B cell (primary cell): ENCODE data around the gene FOXP4. TPM values are rescaled to one million over a fixed set of nuclear protein-coding genes. Genes with fewer than 3 reads are reported as not detected.

Experiments
- ATAC-seq: fragments of 200-7000 bp; cut with Tn5 transposase; one replicate; pipeline ENCODE4 v1.10.0; 2021; ENCODE audit warnings: low read depth, mild to moderate bottlenecking, moderate number of reproducible peaks, moderate library complexity
- CTCF ChIA-PET: fragments of 350-600 bp; sonication (Branson Sonifier 250); formaldehyde crosslinking; loops from one replicate; lab custom pipeline; 2021; ENCODE audit warnings: antibody characterized with exemption, inconsistent platforms; lab: Charles Lee
- POLR2A ChIA-PET: fragments of 350-600 bp; sonication (Branson Sonifier 250); formaldehyde crosslinking; loops from one replicate; lab custom pipeline; 2021; ENCODE audit warnings: antibody characterized with exemption; lab: Charles Lee
- DNase-seq: peaks from one replicate; pipeline ENCODE4 v3.0.0; 2013
- H2AFZ ChIP-seq: 2 replicates; pipeline ENCODE4 v1.6.1; 2012; ENCODE audit warnings: mild to moderate bottlenecking, low read depth, low read length; ENCODE audit not compliant: insufficient read depth, poor library complexity, severe bottlenecking
- H3K27ac ChIP-seq, 2 donors: 1 replicate in 1 of 2; 2 replicates in 1 of 2; pipeline ENCODE4 v1.5.1; 2012 to 2013; ENCODE audit warnings: low read length in 2 of 2, mild to moderate bottlenecking in 2 of 2, moderate library complexity in 1 of 2
- H3K27me3 ChIP-seq, 4 experiments: fragments of 200-600 bp in 1 of 4; sonication (generic) in 1 of 4; replicated peaks in 1 of 4; 1 replicate in 2 of 4; 2 replicates in 2 of 4; pipeline versions ENCODE4 v1.6.1 to v1.7.0; 2013 to 2016; ENCODE audit warnings: low read length in 3 of 4, mild to moderate bottlenecking in 2 of 4, mixed read lengths in 1 of 4, moderate library complexity in 1 of 4; ENCODE audit not compliant: insufficient read depth in 4 of 4, control insufficient read depth in 3 of 4; ENCODE audit errors: control extremely low read depth in 1 of 4
- H3K36me3 ChIP-seq, 2 experiments: replicated peaks in 1 of 2; 1 replicate in 1 of 2; 2 replicates in 1 of 2; pipeline versions ENCODE4 v1.6.1 to v1.7.1; 2013; ENCODE audit warnings: low read length in 1 of 2; ENCODE audit not compliant: insufficient read depth in 2 of 2, control insufficient read depth in 1 of 2; ENCODE audit errors: control extremely low read depth in 1 of 2, extremely low read depth in 1 of 2
- H3K4me1 ChIP-seq, 2 donors: fragments of 200-600 bp in 1 of 2; sonication (generic) in 1 of 2; 1 replicate in 1 of 2; 2 replicates in 1 of 2; pipeline versions ENCODE4 v1.5.1 to v1.6.1; 2013 to 2017; ENCODE audit warnings: low read length in 2 of 2; ENCODE audit not compliant: control insufficient read depth in 2 of 2, insufficient read depth in 2 of 2
- H3K4me2 ChIP-seq: replicated peaks from 2 replicates; pipeline ENCODE3; 2012; ENCODE audit warnings: mild to moderate bottlenecking, low read depth, low read length; ENCODE audit not compliant: poor library complexity, severe bottlenecking
- H3K4me3 ChIP-seq, 5 experiments: fragments of 200-600 bp in 1 of 5; sonication (generic) in 1 of 5; 1 replicate in 3 of 5; 2 replicates in 2 of 5; pipeline versions ENCODE4 v1.5.1 to v1.7.0; 2011 to 2016; ENCODE audit warnings: low read length in 4 of 5, mild to moderate bottlenecking in 4 of 5, low read depth in 2 of 5, control low read depth in 1 of 5, moderate library complexity in 1 of 5; ENCODE audit not compliant: insufficient read depth in 1 of 5; ENCODE audit errors: control extremely low read depth in 1 of 5, extremely low read depth in 1 of 5
- H3K79me2 ChIP-seq: fragments of 200-600 bp; sonication (generic); one replicate; pipeline ENCODE4 v1.6.0; 2016; ENCODE audit warnings: low read length; ENCODE audit not compliant: control insufficient read depth, insufficient read depth
- H3K9ac ChIP-seq: fragments of 200-600 bp; sonication (generic); 2 replicates; pipeline ENCODE4 v1.6.1; 2017; ENCODE audit warnings: mild to moderate bottlenecking, low read length, moderate library complexity
- H3K9me3 ChIP-seq, 3 donors: one replicate each; pipeline versions ENCODE4 v1.6.1 to v1.7.1; 2013; ENCODE audit warnings: low read length in 2 of 3; ENCODE audit not compliant: control insufficient read depth in 2 of 3, insufficient read depth in 1 of 3; ENCODE audit errors: control extremely low read depth in 1 of 3
- H4K20me1 ChIP-seq: 2 replicates; pipeline ENCODE4 v1.6.0; 2012; ENCODE audit warnings: mild to moderate bottlenecking, low read length; ENCODE audit not compliant: insufficient read depth, control insufficient read depth, poor library complexity, severe bottlenecking
- H3K27ac Mint-ChIP-seq: one replicate; pipeline ENCODE4 v1.8.0; 2021; ENCODE audit warnings: mixed read lengths
- H3K27me3 Mint-ChIP-seq: one replicate; pipeline ENCODE4 v1.8.0; 2021; ENCODE audit warnings: mixed read lengths
- H3K4me1 Mint-ChIP-seq: one replicate; pipeline ENCODE4 v1.8.0; 2021; ENCODE audit warnings: mixed read lengths
- H3K4me3 Mint-ChIP-seq: one replicate; pipeline ENCODE4 v1.8.0; 2021; ENCODE audit warnings: mixed read lengths
- H3K9me3 Mint-ChIP-seq: one replicate; pipeline ENCODE4 v1.8.0; 2022; ENCODE audit warnings: mixed read lengths; ENCODE audit not compliant: insufficient read depth
- EZH2 ChIP-seq: IDR thresholded peaks from 2 replicates; pipeline ENCODE4 v1.6.1; 2012; ENCODE audit warnings: borderline replicate concordance, low read depth, mild to moderate bottlenecking, moderate library complexity, low read length; ENCODE audit not compliant: insufficient read depth, poor library complexity, severe bottlenecking
- WGBS: methylation state at CpG from one replicate; pipeline ENCODE4 v1.1.5; 2013; ENCODE audit warnings: missing lambda C conversion rate; ENCODE audit not compliant: insufficient coverage; 5-methylcytosine and 5-hydroxymethylcytosine counted together
- intact Hi-C: fragments of 100-400 bp; cut with micrococcal nuclease; formaldehyde crosslinking; loops from one replicate; pipeline ENCODE4 v1.10.0; 2022
- polyA plus RNA-seq: library from polyadenylated mRNA; depleted of rRNA; stranded (reverse); fragments of >200 nt; gene quantifications from 2 replicates; pipeline ENCODE4 v1.2.3, GENCODE V29; 2012
- total RNA-seq, 2 donors: library from RNA; stranded (reverse); fragments of 120-200 nt in 1 of 2; gene quantifications; 1 replicate in 1 of 2; 2 replicates in 1 of 2; pipeline versions ENCODE4 v1.2.3 to v1.2.4, GENCODE V29; 2013 to 2022
- TF ChIP-seq, protein P1 (sequence below): fragments of 200-600 bp; IDR thresholded peaks from one replicate; pipeline ENCODE4 v1.8.0; 2022; ENCODE audit warnings: antibody characterized with exemption, mild to moderate bottlenecking

The FOXP4 gene
- total and polyA plus RNA-seq, 2 donors (not counting 1 experiment from before 2014, with no cell fraction given): 17.0 to 38.7 TPM

DNA sequence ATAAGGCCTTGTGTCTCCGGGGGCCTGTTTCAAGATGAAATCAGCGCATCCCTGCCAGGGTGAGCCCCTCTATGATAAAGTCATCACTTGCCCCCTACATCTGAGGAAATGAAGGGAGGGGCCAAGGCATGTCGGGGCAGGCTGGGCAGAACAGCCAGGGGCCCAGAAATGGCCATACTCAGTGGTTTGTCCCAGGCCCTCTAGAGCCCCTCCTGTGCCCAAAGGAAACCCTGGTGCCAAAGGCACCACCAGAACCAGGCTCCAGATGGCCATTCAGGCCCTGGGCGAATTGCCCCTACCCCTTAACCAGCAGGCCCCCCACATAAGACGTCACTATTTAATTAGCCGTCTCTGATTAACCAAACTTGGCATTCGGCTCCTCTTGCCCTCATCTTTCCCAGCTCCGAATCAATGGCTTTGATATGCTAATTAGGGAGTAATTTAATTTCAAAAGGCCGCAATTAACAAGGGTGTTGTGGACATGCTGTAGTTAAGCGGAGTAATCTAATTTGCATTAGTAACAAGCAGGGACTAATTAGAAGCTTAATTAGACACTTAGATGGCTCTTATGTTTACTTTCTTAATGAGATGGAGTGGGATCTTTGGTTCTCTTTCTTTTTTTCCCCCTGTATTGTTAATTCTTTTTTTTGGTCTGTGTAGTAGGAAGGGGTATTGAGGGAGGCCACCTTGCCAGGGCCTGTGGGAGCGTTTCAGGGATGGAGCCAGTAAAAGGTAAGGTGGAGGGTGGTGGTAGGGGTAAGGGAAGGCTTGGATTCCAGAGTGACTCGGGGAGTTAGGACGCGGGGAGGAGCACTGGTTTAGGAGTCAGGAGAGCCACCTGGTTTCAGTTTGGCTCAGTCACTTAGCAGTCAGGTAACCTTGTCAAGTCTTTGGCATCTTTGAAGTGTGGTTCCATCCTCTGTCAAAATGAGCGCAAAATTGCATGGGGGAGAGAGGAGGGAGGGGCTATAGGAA is 9.4 kb downstream of the FOXP4 start:
- Histone ChIP-seq H3K4me2 (no peak overlapping the region), H3K36me3 (peaks cover 0 to 28% of the 10 kb centered on the region in 2 experiments), H3K79me2 (peaks cover 88% of the 10 kb centered on the region), H3K4me3 (no peak overlapping the region), H3K27ac (no peak overlapping the region), H4K20me1 (peaks cover 54% of the 10 kb centered on the region), H3K9me3 (no peaks in the 10 kb centered on the region), H3K9ac (no peak overlapping the region), H3K4me1 (peaks cover 11% of the 10 kb centered on the region in 2 donors), H2AFZ (no peak overlapping the region), H3K27me3 (no peaks in the 10 kb centered on the region)
- TF ChIP-seq, protein P1, sequence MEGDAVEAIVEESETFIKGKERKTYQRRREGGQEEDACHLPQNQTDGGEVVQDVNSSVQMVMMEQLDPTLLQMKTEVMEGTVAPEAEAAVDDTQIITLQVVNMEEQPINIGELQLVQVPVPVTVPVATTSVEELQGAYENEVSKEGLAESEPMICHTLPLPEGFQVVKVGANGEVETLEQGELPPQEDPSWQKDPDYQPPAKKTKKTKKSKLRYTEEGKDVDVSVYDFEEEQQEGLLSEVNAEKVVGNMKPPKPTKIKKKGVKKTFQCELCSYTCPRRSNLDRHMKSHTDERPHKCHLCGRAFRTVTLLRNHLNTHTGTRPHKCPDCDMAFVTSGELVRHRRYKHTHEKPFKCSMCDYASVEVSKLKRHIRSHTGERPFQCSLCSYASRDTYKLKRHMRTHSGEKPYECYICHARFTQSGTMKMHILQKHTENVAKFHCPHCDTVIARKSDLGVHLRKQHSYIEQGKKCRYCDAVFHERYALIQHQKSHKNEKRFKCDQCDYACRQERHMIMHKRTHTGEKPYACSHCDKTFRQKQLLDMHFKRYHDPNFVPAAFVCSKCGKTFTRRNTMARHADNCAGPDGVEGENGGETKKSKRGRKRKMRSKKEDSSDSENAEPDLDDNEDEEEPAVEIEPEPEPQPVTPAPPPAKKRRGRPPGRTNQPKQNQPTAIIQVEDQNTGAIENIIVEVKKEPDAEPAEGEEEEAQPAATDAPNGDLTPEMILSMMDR: no peak
- TF ChIP-seq EZH2: no peak
- no peak for ATAC-seq
- Mint-ChIP-seq H3K4me3 (no peak overlapping the region), H3K27me3 (no peaks in the 10 kb centered on the region), H3K9me3 (no peaks in the 10 kb centered on the region), H3K4me1 (peaks cover 33% of the 10 kb centered on the region), H3K27ac (no peak overlapping the region)
- DNase-seq: no peak
- WGBS: 98% methylated on average over 9 of the region's 15 CpGs
- intact Hi-C loops: no loop called here
- ChIA-PET CTCF (interaction anchor here (1.5 kb wide), 1 partner anchor 8 kb away, joined by 5 read pairs; no protein-coding TSS in a partner anchor), POLR2A (no interaction called here)

DNA sequence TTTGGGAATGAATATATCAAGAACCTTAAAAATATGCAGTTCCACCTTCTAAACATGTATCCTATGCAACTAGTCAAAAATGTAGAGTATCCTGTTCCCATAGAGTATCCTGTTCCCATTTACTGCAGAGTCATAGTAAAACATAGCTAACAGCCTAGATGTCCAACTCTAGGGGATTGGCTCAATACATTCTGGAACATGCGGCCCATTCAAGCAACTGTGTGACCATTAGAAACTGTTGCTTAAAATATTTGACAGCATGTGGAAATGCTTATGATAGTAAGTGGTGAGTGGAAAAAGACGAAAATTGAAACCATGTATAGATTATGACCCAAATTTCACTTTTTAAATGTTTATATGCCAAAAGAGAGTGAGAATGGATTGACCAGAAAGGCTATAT is 11.2 kb downstream of the FOXP4 start:
- Mint-ChIP-seq H3K27me3 (no peaks in the 10 kb centered on the region), H3K4me1 (peaks cover 40% of the 10 kb centered on the region), H3K4me3 (no peak overlapping the region), H3K27ac (no peak overlapping the region), H3K9me3 (no peaks in the 10 kb centered on the region)
- H3K27ac ChIP-seq: no peak overlapping the region
- no peak overlapping the region for H3K9ac ChIP-seq
- no peak for ATAC-seq
- peaks cover 16 to 24% of the 10 kb centered on the region in 2 donors for H3K4me1 ChIP-seq
- H3K4me3 ChIP-seq: no peak overlapping the region
- peaks cover 48% of the 10 kb centered on the region for H4K20me1 ChIP-seq
- 100% methylated on average over 1 of the region's 2 CpGs for WGBS
- H2AFZ ChIP-seq: no peak overlapping the region
- ChIA-PET CTCF (interaction anchor here (1.0 to 2.7 kb wide), 3 partner anchors 9 to 133 kb away, joined by 3 to 9 read pairs (median 5); no protein-coding TSS in a partner anchor), POLR2A (interaction anchor here (0.5 to 0.6 kb wide), 2 partner anchors 72 to 86 kb away, joined by 3 to 7 read pairs; no protein-coding TSS in a partner anchor)
- H3K27me3 ChIP-seq: no peaks in the 10 kb centered on the region
- H3K4me2 ChIP-seq: no peak overlapping the region
- intact Hi-C loops: no loop called here
- TF ChIP-seq EZH2: no peak
- H3K36me3 ChIP-seq: peaks cover 0 to 18% of the 10 kb centered on the region in 2 experiments
- no peak for DNase-seq
- peaks cover 75% of the 10 kb centered on the region for H3K79me2 ChIP-seq
- H3K9me3 ChIP-seq: no peaks in the 10 kb centered on the region
